Nephron (organoid): Measurements from ENCODE around the gene DNAAF5.

Experiments
- H3K27ac Mint-ChIP-seq, 3 experiments: 2 replicates each; pipeline ENCODE4 v1.8.0; 2020; ENCODE audit warnings: mixed read lengths in 3 of 3, mild to moderate bottlenecking in 2 of 3, moderate library complexity in 1 of 3
- H3K27me3 Mint-ChIP-seq: 2 replicates; pipeline ENCODE4 v1.8.0; 2021; ENCODE audit warnings: low read depth, mild to moderate bottlenecking, moderate library complexity, mixed read lengths
- H3K36me3 Mint-ChIP-seq: 2 replicates; pipeline ENCODE4 v1.8.0; 2020; ENCODE audit warnings: low read depth, mixed read lengths
- H3K4me1 Mint-ChIP-seq: 2 replicates; pipeline ENCODE4 v1.8.0; 2020; ENCODE audit warnings: mixed read lengths
- H3K4me3 Mint-ChIP-seq, 3 experiments: 2 replicates each; pipeline ENCODE4 v1.8.0; 2020; ENCODE audit warnings: mild to moderate bottlenecking in 3 of 3, mixed read lengths in 3 of 3, moderate library complexity in 2 of 3
- H3K9me3 Mint-ChIP-seq: 2 replicates; pipeline ENCODE4 v1.8.0; 2020; ENCODE audit warnings: mixed read lengths
- TF ChIP-seq, protein P1 (sequence below), 3 experiments: fragments of 200-600 bp; sonication (generic); IDR thresholded peaks; one replicate each; pipeline ENCODE4 v1.5.0; 2021; ENCODE audit warnings: antibody characterized with exemption in 3 of 3; ENCODE audit not compliant: unreplicated experiment in 3 of 3

The DNAAF5 gene

DNA sequence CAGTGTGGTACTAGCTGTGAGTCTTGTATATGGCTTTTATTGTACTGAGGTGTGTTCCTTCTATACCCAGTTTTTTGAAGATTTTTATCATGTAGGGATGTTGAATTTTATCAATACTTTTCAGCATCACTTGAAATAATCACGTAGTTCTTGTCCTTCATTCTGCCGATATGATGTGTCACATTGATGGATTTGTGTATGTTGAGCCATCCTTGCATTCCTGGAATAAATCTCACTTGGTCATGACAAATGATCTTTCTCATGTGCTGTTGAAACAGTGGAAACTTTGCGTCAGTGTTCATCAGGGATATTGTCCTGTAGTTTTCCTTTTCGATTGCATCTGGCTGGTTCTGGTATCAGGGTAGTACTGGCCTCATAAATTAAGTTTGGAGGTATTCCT lies 7.7 kb downstream of the DNAAF5 start:
- Mint-ChIP-seq H3K9me3 (no peaks in the 10 kb centered on the region), H3K36me3 (peaks cover 32% of the 10 kb centered on the region), H3K27me3 (no peaks in the 10 kb centered on the region), H3K27ac (no peak overlapping the region), H3K4me3 (no peak overlapping the region), H3K4me1 (peaks cover 32% of the 10 kb centered on the region)
- TF ChIP-seq, protein P1, sequence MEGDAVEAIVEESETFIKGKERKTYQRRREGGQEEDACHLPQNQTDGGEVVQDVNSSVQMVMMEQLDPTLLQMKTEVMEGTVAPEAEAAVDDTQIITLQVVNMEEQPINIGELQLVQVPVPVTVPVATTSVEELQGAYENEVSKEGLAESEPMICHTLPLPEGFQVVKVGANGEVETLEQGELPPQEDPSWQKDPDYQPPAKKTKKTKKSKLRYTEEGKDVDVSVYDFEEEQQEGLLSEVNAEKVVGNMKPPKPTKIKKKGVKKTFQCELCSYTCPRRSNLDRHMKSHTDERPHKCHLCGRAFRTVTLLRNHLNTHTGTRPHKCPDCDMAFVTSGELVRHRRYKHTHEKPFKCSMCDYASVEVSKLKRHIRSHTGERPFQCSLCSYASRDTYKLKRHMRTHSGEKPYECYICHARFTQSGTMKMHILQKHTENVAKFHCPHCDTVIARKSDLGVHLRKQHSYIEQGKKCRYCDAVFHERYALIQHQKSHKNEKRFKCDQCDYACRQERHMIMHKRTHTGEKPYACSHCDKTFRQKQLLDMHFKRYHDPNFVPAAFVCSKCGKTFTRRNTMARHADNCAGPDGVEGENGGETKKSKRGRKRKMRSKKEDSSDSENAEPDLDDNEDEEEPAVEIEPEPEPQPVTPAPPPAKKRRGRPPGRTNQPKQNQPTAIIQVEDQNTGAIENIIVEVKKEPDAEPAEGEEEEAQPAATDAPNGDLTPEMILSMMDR (IDR thresholded peaks at IDR 0.05; ENCODE audit: unreplicated experiment in 3 of 3), result no peak

DNA sequence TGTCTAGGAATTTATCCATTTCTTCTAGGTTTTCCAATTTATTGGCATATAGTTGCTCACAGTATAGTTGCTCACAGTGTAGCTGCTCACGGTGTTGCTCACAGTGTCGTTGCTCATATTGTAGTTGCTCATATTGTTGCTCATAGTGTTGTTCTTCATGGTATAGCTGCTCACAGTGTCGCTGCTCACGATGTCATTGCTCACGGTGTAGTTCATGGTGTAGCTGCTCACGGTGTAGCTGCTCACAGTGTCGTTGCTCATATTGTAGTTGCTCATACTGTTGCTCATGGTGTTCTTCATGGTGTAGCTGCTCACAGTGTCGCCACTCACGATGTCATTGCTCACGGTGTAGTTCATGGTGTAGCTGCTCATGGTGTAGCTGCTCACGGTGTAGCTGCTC lies 8.3 kb downstream of the DNAAF5 start:
- Mint-ChIP-seq H3K4me3 (no peak overlapping the region), H3K9me3 (no peaks in the 10 kb centered on the region), H3K4me1 (peaks cover 28% of the 10 kb centered on the region), H3K27me3 (no peaks in the 10 kb centered on the region), H3K36me3 (peaks cover 29% of the 10 kb centered on the region), H3K27ac (no peak overlapping the region)
- TF ChIP-seq, protein P1 (IDR thresholded peaks at IDR 0.05; ENCODE audit: unreplicated experiment in 3 of 3), result no peak

DNA sequence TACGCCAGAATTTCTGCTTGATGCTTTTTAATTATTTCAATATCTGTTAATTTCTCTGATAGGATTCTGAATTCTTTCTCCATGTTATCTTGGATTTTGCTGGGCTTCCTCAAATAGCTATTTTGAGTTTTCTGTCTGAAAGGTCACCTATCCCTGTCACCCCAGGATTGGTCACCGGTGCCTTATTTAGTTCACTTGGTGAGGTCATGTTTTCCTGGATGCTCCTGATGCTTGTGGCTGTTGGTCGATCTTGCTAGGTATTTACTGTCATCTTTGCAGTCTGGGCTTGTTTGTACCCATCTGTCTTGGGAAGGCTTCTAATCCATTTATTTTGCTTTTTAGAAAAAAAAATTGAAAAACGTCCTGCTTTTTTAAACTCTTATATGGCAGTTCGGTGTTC lies 11.7 kb downstream of the DNAAF5 start:
- peaks cover under 1% of the 10 kb centered on the region for H3K4me1 Mint-ChIP-seq
- TF ChIP-seq, protein P1 (IDR thresholded peaks at IDR 0.05; ENCODE audit: unreplicated experiment in 3 of 3), result no peak
- H3K9me3 Mint-ChIP-seq, result no peaks in the 10 kb centered on the region
- no peak overlapping the region for H3K4me3 Mint-ChIP-seq
- H3K27ac Mint-ChIP-seq, result no peak overlapping the region
- H3K36me3 Mint-ChIP-seq, result peaks cover 34% of the 10 kb centered on the region
- H3K27me3 Mint-ChIP-seq, result no peaks in the 10 kb centered on the region

DNA sequence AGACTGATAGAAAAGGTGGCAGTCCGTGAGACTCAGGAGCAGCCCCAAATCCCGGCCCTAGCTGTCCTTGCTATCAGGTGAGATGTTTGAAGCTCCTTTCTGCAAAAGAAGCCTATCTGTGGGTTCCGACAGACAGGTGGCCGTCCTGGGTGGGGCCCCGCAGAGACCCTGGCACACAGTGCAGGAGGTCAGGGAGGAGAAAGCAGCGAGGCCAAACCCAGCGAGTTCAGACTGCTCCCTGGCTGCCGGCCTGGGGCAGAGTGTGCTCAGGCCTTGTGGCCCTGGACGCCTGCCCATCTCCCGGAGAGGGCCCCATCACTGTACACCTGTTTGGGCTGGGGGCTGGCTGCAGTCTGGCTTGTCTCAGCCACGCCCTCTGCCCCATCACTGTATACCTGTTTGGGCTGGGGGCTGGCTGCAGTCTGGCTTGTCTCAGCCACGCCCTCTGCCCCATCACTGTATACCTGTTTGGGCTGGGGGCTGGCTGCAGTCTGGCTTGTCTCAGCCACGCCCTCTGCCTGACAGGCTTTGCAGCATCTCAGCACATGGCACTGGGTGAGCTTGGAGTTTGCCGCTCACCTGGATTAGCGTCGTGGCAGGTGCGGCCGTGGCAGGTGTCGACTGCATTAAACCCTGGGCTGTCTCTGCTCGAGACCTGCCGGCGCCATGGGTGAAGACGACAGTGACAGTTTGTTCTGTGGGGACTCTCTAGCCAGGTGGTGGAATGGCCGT lies 12.4 kb downstream of the DNAAF5 start:
- no peaks in the 10 kb centered on the region for H3K4me1 Mint-ChIP-seq
- no peak overlapping the region for H3K27ac Mint-ChIP-seq
- TF ChIP-seq, protein P1 (IDR thresholded peaks at IDR 0.05; ENCODE audit: unreplicated experiment in 3 of 3), result no peak
- no peaks in the 10 kb centered on the region for H3K27me3 Mint-ChIP-seq
- H3K36me3 Mint-ChIP-seq, result peaks cover 36% of the 10 kb centered on the region
- H3K9me3 Mint-ChIP-seq, result no peaks in the 10 kb centered on the region
- H3K4me3 Mint-ChIP-seq, result no peak overlapping the region

DNA sequence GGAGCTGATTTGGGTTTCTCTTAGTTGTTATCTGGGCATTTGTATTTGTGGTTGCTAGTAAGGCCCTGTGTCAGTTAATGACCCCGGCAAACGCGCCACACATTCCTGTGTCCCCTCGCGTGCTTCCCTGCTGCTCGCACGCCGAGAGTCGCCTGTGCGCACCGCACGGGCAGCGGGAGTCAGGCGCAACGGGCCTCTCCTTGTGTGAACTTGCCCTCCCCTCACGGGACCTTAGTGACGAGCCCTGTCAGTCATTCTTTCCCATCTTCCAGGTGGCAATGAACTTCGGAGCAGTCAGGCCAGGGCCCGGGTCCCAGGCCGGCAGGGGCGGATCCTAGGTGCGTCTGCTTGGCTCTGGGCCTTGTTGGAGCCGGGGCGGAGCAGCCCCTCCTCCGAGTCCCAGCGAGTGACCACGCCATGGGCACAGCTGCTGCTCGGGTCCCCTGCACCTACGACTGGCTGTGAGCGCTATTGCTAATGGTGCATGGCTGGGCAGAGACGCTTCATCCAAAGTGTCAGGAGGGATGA lies 13.0 kb downstream of the DNAAF5 start:
- TF ChIP-seq, protein P1 (IDR thresholded peaks at IDR 0.05; ENCODE audit: unreplicated experiment in 3 of 3), result no peak
- no peaks in the 10 kb centered on the region for H3K4me1 Mint-ChIP-seq
- H3K9me3 Mint-ChIP-seq, result no peaks in the 10 kb centered on the region
- no peak overlapping the region for H3K4me3 Mint-ChIP-seq
- no peak overlapping the region for H3K27ac Mint-ChIP-seq
- H3K36me3 Mint-ChIP-seq, result peaks cover 42% of the 10 kb centered on the region
- no peaks in the 10 kb centered on the region for H3K27me3 Mint-ChIP-seq
